NB4 (cell line): Measurements from ENCODE around the gene TBC1D22A.

Experiments
- MAX ChIP-seq: IDR thresholded peaks from 2 replicates; pipeline ENCODE4 v1.6.1; 2011; ENCODE audit warnings: low read depth, low read length
- MYC ChIP-seq: IDR thresholded peaks from 2 replicates; pipeline ENCODE4 v1.6.1; 2011; ENCODE audit warnings: low read depth, low read length
- POLR2A ChIP-seq: IDR thresholded peaks from 2 replicates; pipeline ENCODE4 v1.6.1; 2011; ENCODE audit warnings: mild to moderate bottlenecking; ENCODE audit not compliant: insufficient read length; ENCODE audit errors: extremely low read depth
- TF ChIP-seq, protein P1 (sequence below): IDR thresholded peaks from one replicate; pipeline ENCODE4 v1.5.1; 2012; ENCODE audit warnings: low read depth, low read length

- TF ChIP-seq, protein P1, sequence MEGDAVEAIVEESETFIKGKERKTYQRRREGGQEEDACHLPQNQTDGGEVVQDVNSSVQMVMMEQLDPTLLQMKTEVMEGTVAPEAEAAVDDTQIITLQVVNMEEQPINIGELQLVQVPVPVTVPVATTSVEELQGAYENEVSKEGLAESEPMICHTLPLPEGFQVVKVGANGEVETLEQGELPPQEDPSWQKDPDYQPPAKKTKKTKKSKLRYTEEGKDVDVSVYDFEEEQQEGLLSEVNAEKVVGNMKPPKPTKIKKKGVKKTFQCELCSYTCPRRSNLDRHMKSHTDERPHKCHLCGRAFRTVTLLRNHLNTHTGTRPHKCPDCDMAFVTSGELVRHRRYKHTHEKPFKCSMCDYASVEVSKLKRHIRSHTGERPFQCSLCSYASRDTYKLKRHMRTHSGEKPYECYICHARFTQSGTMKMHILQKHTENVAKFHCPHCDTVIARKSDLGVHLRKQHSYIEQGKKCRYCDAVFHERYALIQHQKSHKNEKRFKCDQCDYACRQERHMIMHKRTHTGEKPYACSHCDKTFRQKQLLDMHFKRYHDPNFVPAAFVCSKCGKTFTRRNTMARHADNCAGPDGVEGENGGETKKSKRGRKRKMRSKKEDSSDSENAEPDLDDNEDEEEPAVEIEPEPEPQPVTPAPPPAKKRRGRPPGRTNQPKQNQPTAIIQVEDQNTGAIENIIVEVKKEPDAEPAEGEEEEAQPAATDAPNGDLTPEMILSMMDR: no peak
- TF ChIP-seq POLR2A (no peak), MYC (no peak), MAX (no peak)
Observed at GRCh38 chr22:47013861-47014635, 251.6 kb downstream of the TBC1D22A start.
